ENCODE results near the gene AOC2.
"Not testable (repeated sequence)": the region's sequence is repeated elsewhere in the genome, so short reads cannot be mapped to it uniquely, and the experiment has no call there.

Gene AOC2

DNA sequence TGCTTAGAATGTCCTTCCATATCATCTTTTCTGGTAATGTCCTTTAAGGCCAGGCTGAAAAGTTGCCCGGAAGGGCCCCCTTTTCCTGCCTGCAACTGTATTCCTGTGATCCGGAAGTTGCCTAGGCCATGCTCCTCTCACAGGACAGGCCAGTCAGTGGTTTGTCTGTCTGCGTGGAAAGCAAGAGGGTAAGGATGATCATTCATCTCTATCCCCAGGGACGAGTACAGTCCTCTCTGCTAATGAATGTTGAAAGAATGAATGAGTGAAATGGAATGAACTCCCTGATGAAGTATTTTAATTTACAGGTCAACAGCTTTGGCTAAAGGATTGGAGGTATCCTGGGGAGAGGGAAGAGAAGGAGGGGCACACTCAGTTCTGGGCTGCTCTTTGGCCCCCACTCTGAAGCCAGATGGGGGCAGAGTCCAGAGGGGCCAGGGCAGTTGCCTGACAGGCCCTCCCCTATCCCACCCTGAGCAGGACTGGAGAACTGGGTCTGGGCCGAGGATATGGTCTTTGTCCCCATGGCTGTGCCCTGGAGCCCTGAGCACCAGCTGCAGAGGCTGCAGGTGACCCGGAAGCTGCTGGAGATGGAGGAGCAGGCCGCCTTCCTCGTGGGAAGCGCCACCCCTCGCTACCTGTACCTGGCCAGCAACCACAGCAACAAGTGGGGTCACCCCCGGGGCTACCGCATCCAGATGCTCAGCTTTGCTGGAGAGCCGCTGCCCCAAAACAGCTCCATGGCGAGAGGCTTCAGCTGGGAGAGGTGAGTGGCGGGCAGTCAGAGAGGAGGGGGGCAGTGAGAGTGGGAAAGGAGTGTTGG, 9.8 kb downstream of the AOC2 start:
- DNase-seq (ENCODE audit: low read depth, low spot score) = no peak

- no peak for DNase-seq (ENCODE audit: low read depth, low spot score)
Observed at GRCh38 chr17:42855048-42855596, 10.7 kb downstream of the AOC2 start.

- not testable (repeated sequence) for DNase-seq (ENCODE audit: low read depth, low spot score)
Observed at GRCh38 chr17:42856093-42856492, 11.7 kb downstream of the AOC2 start.

- not testable (repeated sequence) for DNase-seq (ENCODE audit: low read depth, low spot score)
Observed at GRCh38 chr17:42856516-42856915, 12.1 kb downstream of the AOC2 start.

- no peak for DNase-seq (ENCODE audit: low read depth, low spot score)
Observed at GRCh38 chr17:42857389-42857788, 13.0 kb downstream of the AOC2 start.

DNA sequence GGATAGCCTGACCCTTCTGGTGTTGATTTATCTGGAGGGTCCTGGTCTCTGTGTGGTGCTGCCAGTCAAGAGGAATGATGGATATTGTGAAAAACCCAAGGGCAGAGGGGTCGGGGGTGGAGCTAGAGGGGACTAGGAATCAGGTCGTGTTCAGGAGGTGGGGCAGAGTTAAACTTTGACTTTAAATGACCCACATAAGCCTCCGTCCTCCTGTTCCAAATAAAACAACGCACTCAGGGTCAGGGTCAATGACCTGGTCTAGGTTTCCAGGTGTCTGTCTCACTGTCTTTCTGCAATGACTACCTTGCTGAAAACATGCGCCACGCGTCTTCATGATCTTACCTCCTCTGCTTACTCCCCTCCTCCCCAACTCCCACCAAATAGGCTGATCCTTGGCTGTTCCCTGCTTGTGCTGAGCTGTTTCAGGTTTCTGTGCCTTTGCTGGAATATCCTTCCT, 21.3 kb downstream of the AOC2 start:
- no peak for DNase-seq (ENCODE audit: low read depth, low spot score)

DNA sequence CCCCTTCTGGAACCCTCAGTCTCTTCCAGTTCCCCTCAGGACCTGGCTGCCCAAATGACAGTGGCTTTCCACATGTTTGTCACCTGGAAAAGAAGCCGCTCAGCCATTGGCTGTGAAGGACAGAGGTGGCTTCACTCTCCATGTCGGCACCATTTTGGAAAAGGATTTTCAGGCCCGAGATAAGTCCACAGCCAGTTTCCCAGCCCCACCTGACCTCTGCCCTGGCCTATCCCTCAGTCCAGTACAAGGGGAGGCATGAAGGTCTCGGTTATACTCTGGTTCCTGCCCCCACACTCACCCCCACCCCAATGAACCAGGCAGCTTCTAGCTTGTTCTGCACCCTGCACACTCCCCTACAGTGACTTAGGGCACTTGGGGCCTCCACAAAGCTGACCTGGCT, 21.8 kb downstream of the AOC2 start:
- no peak for DNase-seq (ENCODE audit: low read depth, low spot score)

DNA sequence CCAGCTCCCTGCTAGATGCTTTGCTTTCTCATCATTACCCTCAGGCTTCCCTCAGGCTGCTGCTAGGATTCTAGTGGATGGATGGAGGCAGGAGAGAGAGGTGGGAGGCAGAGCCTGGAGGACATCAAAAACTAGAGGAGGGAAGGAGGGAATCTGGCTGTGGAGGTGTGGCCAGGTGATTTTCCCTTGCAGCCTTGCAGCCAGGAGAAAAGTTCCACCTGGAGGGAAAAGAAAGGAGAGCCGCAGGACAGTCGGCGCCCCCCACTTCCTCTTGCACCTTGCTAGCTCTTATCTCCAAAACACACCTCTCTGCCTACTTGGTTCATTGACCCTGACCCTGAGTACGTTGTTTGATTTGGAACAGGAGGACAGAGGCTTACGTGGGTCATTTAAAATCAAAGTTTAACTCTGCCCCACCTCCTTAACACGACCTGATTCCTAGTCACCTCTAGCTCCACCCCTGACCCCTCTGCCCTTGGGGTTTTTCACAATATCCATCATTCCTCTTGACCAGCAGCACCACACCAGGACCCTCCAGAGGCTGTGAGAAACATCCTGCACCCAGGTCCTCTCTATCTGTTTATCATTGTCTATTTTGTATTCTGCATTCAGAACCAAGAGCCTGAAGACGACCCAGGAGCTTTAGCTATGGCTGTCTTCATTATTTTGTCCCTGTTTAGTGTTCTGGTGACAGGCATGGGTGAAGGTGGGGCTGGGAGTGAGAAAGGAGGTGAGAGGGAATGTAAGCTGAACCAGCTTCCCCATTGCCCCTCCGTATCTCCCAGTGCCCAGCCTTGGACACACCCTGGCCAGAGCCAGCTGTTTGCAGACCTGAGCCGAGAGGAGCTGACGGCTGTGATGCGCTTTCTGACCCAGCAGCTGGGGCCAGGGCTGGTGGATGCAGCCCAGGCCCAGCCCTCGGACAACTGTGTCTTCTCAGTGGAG, 22.5 kb downstream of the AOC2 start:
- DNase-seq (ENCODE audit: low read depth, low spot score) = no peak

- DNase-seq (ENCODE audit: low read depth, low spot score) = not testable (repeated sequence)
Observed at GRCh38 chr17:42867694-42868261, 23.4 kb downstream of the AOC2 start.

- no peak for DNase-seq (ENCODE audit: low read depth, low spot score)
Observed at GRCh38 chr17:42868338-42868737, 24.0 kb downstream of the AOC2 start.

DNA sequence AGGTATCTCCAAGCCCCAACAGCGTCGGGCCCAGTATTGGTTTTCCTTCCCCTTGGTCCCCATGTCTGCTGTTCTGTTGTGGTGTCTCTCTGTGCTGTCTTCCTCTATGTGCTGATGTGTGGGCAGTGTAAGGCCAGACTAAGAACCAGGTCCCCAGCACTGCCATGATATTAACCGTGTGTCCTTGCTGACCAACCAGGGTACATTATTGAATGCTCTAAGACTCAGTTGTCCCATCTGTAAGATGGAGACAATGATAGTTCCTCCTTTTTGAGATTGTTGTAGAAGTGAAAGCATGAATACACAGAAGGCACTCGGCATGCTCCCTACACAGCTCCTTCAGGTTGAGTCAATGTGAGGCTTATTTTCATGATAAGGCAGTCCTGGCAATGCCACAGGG, 27.3 kb downstream of the AOC2 start:
- no peak for DNase-seq (ENCODE audit: low read depth, low spot score)

DNA sequence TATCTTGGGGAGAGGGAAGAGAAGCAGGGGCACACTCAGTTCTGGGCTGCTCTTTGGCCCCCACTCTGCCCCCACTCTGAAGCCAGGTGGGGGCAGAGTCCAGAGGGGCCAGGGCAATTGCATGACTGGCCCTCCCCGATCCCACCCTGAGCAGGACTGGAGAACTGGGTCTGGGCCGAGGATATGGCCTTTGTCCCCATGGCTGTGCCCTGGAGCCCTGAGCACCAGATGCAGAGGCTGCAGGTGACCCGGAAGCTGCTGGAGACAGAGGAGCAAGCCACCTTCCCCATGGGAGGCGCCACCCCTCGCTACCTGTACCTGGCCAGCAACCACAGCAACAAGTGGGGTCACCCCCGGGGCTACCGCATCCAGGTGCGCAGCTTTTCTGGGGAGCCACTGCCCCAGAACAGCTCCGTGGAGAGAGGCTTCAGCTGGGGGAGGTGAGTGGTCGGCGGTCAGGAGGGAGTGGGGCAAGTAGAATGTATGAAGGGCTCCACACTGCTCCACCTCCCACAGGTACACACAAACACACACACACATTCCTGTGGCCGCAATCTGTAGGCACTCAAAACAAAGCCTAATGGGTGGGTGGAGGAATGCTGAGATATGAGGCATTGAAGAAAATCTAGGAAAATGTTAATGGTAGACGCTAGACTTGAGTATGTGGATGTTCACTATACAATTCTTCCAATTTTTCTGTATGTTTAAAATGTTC, 28.0 kb downstream of the AOC2 start:
- no peak for DNase-seq (ENCODE audit: low read depth, low spot score)

- DNase-seq (ENCODE audit: low read depth, low spot score) = no peak
Observed at GRCh38 chr17:42873315-42873714, 28.9 kb downstream of the AOC2 start.

- DNase-seq (ENCODE audit: low read depth, low spot score) = not testable (repeated sequence)
Observed at GRCh38 chr17:42873932-42874695, 29.7 kb downstream of the AOC2 start.

DNA sequence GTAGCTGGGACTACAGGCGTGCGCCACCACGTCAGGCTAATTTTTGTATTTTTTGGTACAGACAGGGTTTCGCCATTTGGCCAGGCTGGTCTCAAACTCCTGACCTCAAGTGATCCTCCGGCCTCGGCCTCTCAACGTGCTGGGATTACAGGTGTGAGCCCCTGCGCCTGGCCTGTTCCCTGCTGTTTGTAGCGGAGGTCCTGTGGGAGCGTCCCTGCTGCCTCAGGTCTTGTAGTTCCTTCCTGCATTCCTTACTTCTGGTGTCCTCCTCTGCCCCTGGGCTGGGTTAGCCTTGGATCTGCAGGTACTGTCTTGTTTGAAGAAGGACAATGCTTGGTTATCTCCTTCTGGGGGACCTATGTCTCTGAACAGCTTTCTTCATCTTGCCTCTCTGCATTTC, 32.7 kb downstream of the AOC2 start:
- DNase-seq (ENCODE audit: low read depth, low spot score) = no peak

DNA sequence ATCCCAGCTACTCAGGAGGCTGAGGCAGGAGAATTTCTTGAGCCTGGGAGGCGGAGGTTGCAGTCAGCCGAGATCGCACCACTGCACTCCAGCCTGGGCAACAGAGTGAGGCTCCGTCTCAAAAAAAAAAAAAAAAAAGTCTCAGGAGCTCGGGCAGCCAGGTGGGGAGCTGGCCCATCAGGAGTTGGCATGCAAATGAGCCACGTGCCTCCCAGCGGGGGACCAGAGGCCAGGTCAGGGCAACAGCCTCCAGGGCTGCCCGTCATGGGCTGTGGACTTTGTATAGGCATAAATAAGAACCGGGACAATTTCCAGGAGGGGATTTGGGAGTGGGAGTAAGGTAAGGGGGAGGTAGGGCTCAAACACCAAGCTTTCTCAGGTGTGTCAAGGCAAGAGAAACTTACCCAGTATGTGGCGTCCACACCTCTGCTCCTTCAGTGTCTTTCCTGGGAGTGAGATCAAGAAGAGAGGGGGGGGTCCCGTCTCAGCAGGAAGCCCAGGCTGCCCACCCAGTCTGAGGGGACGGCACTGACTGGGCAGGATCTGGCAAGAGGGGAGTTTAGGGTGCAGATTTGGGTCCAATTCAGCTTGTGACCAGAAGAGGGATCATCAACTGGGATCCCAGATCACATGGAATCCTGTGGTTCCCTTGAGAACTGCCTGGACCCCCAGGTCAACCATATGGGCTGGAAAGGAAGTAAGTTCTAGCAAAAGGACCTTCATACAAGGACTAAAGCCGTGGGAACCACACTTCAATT, 33.9 kb downstream of the AOC2 start:
- no peak for DNase-seq (ENCODE audit: low read depth, low spot score)

DNA sequence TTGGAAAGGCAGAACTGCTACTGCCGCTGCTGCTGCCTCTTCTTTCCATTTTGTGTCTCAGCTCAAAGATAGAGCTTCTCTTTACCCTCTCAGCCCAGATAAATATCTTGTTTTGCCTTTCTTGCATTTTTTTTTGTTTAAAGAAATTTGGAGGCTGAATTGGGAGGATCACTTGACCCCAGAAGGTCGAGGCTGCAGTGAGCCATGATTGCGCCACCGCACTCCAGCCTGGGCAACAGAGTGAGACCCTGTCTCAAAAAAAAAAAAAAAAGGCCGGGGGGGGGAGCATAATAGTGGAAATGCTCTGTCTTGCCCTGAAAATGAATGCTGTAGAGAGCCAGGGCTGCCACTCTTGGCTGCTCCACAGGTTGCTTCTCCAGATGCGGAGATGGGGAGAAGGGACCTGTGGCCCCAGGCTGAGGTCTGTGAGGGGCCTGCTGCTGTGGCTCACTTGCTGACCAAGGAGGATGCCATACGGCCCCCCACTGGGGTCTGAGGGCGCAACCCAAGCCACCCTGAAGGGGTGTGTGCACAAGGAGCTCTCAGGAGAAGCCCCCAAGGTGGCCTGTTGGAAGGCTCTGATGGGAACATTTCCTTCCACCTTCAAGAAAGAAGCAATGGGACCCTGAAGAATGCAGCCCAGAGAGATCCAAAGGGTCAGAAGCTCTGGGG, 34.7 kb downstream of the AOC2 start:
- no peak for DNase-seq (ENCODE audit: low read depth, low spot score)

GRCh38 chr17:42879596-42879985, 35.2 kb downstream of the AOC2 start:
- DNase-seq (ENCODE audit: low read depth, low spot score) = no peak

DNA sequence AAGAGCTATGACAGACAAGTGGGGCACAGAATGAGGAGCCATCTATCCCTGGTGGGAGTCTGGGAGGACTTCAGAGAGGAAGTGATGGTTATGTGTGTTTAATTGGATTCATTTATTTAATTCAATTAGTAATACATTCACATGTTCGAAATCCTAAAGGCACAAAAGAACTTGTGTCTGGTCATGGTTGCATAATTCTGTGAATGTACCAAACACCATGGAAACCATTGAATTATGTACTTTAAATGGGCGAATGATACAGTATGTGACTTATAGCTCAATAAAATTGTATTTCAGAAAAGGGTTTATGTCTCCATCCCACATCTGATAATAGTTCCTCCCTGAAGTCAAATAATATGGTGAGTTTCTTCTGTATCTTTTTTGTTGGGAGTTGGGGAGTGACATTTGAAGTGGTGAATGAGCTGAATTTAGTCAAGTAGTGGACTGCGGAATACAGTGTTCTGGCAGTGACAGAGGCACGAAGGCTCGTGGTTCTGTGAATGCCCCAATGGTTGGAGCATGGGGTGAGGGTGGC, 36.5 kb downstream of the AOC2 start:
- no peak for DNase-seq (ENCODE audit: low read depth, low spot score)
